GM21528 (cell line): ENCODE results near the gene DEFB118.
"Not testable (repeated sequence)": the region's sequence is repeated elsewhere in the genome, so short reads cannot be mapped to it uniquely, and the experiment has no call there.

Source experiments
- ATAC-seq: cut with Tn5 transposase; IDR thresholded peaks from one replicate; pipeline ENCODE4 v1.9.1; 2021; ENCODE audit warnings: mild to moderate bottlenecking, moderate library complexity; ENCODE audit not compliant: unreplicated experiment, low FRiP score

DEFB118 gene

GRCh38 chr20:31368301-31368700, at the start of gene DEFB118:
DEFB118 (plus strand) TSS chr20:31368601; CDS start chr20:31368651, 50 bp downstream.
- ATAC-seq, result no peak

GRCh38 chr20:31322504-31322903, 45.9 kb upstream of the DEFB118 start:
- no peak for ATAC-seq

- no peak for ATAC-seq
Measured at GRCh38 chr20:31330893-31331292, 37.5 kb upstream of the DEFB118 start.

- no peak for ATAC-seq
Measured at GRCh38 chr20:31341470-31341869, 26.9 kb upstream of the DEFB118 start.

GRCh38 chr20:31355981-31356380, 12.4 kb upstream of the DEFB118 start:
- no peak for ATAC-seq

GRCh38 chr20:31363295-31363694, 5.1 kb upstream of the DEFB118 start:
- no peak for ATAC-seq

GRCh38 chr20:31364272-31364671, 4.1 kb upstream of the DEFB118 start:
- ATAC-seq, result not testable (repeated sequence)

- ATAC-seq, result no peak
Measured at GRCh38 chr20:31374346-31374745, 5.9 kb downstream of the DEFB118 start.

- ATAC-seq, result no peak
Measured at GRCh38 chr20:31390490-31390889, 22.1 kb downstream of the DEFB118 start, which contains the start of gene DEFB119. DEFB119 (minus strand) TSS chr20:31390590; CDS start chr20:31390483, 107 bp downstream.

GRCh38 chr20:31392836-31393235, 24.4 kb downstream of the DEFB118 start:
- ATAC-seq, result no peak

- no peak for ATAC-seq
Measured at GRCh38 chr20:31394900-31395299, 26.5 kb downstream of the DEFB118 start.

GRCh38 chr20:31403886-31404285, 35.5 kb downstream of the DEFB118 start:
- no peak for ATAC-seq

- no peak for ATAC-seq
Measured at GRCh38 chr20:31406115-31406514, 37.7 kb downstream of the DEFB118 start, which contains the start of gene DEFB121. DEFB121 (minus strand) TSS chr20:31406215; CDS start chr20:31406152, 63 bp downstream.

- ATAC-seq, result no peak
Measured at GRCh38 chr20:31410011-31410410, 41.6 kb downstream of the DEFB118 start.

- ATAC-seq, result no peak
Measured at GRCh38 chr20:31414381-31414780, 46.0 kb downstream of the DEFB118 start.

- ATAC-seq, result no peak
Measured at GRCh38 chr20:31415653-31416052, 47.3 kb downstream of the DEFB118 start.

GRCh38 chr20:31418307-31418706, 49.9 kb downstream of the DEFB118 start:
- no peak for ATAC-seq
